NB4 (cell line): Measurements from ENCODE around the gene HNRNPK.

Source experiments
- CTCF ChIP-seq: IDR thresholded peaks from one replicate; pipeline ENCODE4 v1.5.1; 2012; ENCODE audit warnings: low read depth, low read length
- POLR2A ChIP-seq: IDR thresholded peaks from 2 replicates; pipeline ENCODE4 v1.6.1; 2011; ENCODE audit warnings: mild to moderate bottlenecking; ENCODE audit not compliant: insufficient read length; ENCODE audit errors: extremely low read depth

DNA sequence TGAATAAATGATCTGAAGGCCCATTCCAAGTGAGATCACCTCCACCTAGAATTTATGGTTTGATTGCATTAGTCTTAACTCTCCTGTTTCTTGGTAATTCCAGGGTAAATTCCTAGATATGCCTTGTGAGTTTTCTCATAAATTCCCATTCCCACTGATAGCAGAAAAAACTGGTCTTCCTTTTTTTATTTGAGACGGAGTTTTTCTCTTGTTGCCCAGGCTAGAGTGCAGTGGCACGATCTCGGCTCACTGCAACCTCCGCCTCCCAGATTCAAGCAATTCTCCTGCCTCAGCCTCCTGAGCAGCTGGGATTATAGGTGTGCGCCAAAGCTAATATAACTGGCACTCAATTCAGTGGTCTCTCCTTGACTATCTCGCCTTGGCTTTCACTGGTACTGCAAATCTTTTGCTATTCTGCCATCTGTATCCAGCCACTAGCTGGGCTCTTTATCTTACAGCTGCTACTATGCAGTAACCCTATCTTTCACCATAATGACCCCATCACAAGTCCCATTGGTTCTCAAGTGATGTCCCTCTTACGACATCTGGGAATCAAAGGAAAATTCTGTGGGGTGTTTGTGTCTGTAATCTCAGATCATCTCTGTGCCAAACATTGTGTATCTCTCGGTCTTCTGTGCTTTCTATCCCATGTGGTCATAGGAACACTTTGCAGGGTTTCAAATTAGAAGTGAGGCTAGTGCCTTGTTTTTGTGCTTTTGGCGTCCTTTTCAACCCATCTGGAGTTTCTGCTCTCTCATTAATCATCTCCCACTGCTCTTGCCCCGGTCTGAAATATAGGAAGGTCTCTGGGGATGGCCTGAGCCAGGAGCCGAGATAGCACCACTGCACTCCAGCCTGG, 14.4 kb downstream of the HNRNPK start:
- no peak for TF ChIP-seq CTCF
- TF ChIP-seq POLR2A, result no peak
